ENCODE measurements around the gene HOXC6.

DNA sequence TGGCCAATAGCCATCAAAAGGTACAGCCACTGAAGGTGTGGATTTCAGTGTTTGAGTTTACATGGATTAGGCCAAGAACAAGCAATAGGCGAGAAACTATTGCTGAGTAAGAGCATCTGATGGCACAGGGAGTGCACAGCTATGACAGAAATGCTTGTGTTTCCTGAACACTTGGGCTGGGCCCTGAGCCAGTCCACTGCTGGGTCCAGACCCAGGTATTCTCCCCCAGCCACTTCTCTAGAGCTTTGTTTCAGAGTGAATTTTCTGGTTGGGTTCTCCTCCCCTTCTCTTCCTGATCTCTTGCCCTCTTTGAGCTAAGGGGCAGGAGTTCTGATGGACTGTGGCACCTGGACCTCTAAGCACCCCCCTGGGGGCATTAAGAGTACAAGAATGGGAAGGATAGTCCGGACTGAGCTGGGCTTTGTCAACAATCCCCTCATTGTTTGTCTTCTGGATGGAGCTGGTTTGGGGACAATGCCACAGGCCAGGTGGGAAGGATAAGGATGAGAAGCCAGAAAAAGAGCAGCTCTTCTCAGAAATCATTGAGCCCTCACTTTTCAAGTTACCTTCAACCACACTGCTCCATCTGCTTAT is 13.0 kb downstream of the HOXC6 start:
- TF ChIP-seq, protein P1, sequence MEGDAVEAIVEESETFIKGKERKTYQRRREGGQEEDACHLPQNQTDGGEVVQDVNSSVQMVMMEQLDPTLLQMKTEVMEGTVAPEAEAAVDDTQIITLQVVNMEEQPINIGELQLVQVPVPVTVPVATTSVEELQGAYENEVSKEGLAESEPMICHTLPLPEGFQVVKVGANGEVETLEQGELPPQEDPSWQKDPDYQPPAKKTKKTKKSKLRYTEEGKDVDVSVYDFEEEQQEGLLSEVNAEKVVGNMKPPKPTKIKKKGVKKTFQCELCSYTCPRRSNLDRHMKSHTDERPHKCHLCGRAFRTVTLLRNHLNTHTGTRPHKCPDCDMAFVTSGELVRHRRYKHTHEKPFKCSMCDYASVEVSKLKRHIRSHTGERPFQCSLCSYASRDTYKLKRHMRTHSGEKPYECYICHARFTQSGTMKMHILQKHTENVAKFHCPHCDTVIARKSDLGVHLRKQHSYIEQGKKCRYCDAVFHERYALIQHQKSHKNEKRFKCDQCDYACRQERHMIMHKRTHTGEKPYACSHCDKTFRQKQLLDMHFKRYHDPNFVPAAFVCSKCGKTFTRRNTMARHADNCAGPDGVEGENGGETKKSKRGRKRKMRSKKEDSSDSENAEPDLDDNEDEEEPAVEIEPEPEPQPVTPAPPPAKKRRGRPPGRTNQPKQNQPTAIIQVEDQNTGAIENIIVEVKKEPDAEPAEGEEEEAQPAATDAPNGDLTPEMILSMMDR (IDR thresholded peaks at IDR 0.05) = no peak
- TF ChIP-seq POLR2AphosphoS5 (IDR thresholded peaks at IDR 0.05) = no peak
